Measurements from ENCODE around the gene PARP2. TPM values are rescaled to one million over a fixed set of nuclear protein-coding genes. Genes with fewer than 3 reads are reported as not detected.

PARP2 gene
- total and polyA plus RNA-seq, 2 donors (not counting 1 experiment from before 2014, with no cell fraction given) = 17.0 to 22.4 TPM

- no peak overlapping the region for H3K9ac ChIP-seq (ENCODE audit: low read length)
- POLR2A ChIA-PET = no interaction called here
- DNase-seq (no peak), ATAC-seq (ENCODE audit: low read depth) (no peak)
- peaks cover 6% of the 10 kb centered on the region for H4K20me1 ChIP-seq (ENCODE audit: control insufficient read depth, insufficient read depth, low read length, poor library complexity, severe bottlenecking)
- H3K27me3 ChIP-seq (replicated peaks in 1 of 4; ENCODE audit: control extremely low read depth in 1 of 4, control insufficient read depth in 3 of 4, insufficient read depth in 4 of 4, low read length in 3 of 4) = no peaks in the 10 kb centered on the region
- H3K79me2 ChIP-seq (ENCODE audit: control insufficient read depth, insufficient read depth, low read length) = peaks cover 5% of the 10 kb centered on the region
- H3K27me3 Mint-ChIP-seq = no peaks in the 10 kb centered on the region
- peaks cover 0 to 1% of the 10 kb centered on the region in 2 donors for H3K4me1 ChIP-seq (ENCODE audit: control insufficient read depth in 2 of 2, insufficient read depth in 2 of 2, low read length in 2 of 2)
- H3K27ac Mint-ChIP-seq = peak overlapping the region; percentile 46
- no peak overlapping the region for H2AFZ ChIP-seq (ENCODE audit: insufficient read depth, low read depth, low read length, poor library complexity, severe bottlenecking)
- intact Hi-C loops (cut with micrococcal nuclease) = no loop called here
- CTCF ChIA-PET = interaction anchor here (1.0 kb wide), 1 partner anchor 55 kb away, joined by 3 read pairs; no protein-coding TSS in a partner anchor
- H3K27ac ChIP-seq (ENCODE audit: low read length in 2 of 2) = no peak overlapping the region
- no peaks in the 10 kb centered on the region for H3K9me3 Mint-ChIP-seq (ENCODE audit: insufficient read depth)
- peaks cover 12 to 97% of the 10 kb centered on the region in 2 experiments for H3K36me3 ChIP-seq (replicated peaks in 1 of 2; ENCODE audit: control extremely low read depth in 1 of 2, control insufficient read depth in 1 of 2, extremely low read depth in 1 of 2, insufficient read depth in 2 of 2, low read length in 1 of 2)
- 93% methylated on average over 12 of the region's 12 CpGs for WGBS (ENCODE audit: insufficient coverage)
- H3K4me2 ChIP-seq (replicated peaks; ENCODE audit: low read depth, low read length, poor library complexity, severe bottlenecking) = no peak overlapping the region
- TF ChIP-seq EZH2 (IDR thresholded peaks at IDR 0.05; ENCODE audit: borderline replicate concordance, insufficient read depth, low read depth, low read length, poor library complexity, severe bottlenecking) = no peak
- TF ChIP-seq CTCF (IDR thresholded peaks at IDR 0.05) = no peak
- no peak overlapping the region for H3K4me3 Mint-ChIP-seq
- H3K4me3 ChIP-seq (ENCODE audit: control extremely low read depth in 1 of 5, extremely low read depth in 1 of 5, insufficient read depth in 1 of 5, low read depth in 2 of 5, low read length in 4 of 5) = no peak overlapping the region
- H3K9me3 ChIP-seq (ENCODE audit: control extremely low read depth in 1 of 3, control insufficient read depth in 2 of 3, insufficient read depth in 1 of 3, low read length in 2 of 3) = no peaks in the 10 kb centered on the region
- H3K4me1 Mint-ChIP-seq = peaks cover under 1% of the 10 kb centered on the region
Measured at GRCh38 chr14:20382526-20382925, 39.1 kb downstream of the PARP2 start.

GRCh38 chr14:20383032-20383431 lies 39.6 kb downstream of the PARP2 start:
- CTCF ChIA-PET = interaction anchor here (1.0 kb wide), 1 partner anchor 55 kb away, joined by 3 read pairs; no protein-coding TSS in a partner anchor
- Histone ChIP-seq H3K9ac (ENCODE audit: low read length) (no peak overlapping the region), H3K27me3 (replicated peaks in 1 of 4; ENCODE audit: control extremely low read depth in 1 of 4, control insufficient read depth in 3 of 4, insufficient read depth in 4 of 4, low read length in 3 of 4) (no peaks in the 10 kb centered on the region), H3K4me3 (ENCODE audit: control extremely low read depth in 1 of 5, extremely low read depth in 1 of 5, insufficient read depth in 1 of 5, low read depth in 2 of 5, low read length in 4 of 5) (no peak overlapping the region), H3K9me3 (ENCODE audit: control extremely low read depth in 1 of 3, control insufficient read depth in 2 of 3, insufficient read depth in 1 of 3, low read length in 2 of 3) (no peaks in the 10 kb centered on the region), H3K4me1 (ENCODE audit: control insufficient read depth in 2 of 2, insufficient read depth in 2 of 2, low read length in 2 of 2) (peaks cover 0 to 6% of the 10 kb centered on the region in 2 donors), H3K27ac (ENCODE audit: low read length in 2 of 2) (no peak overlapping the region), H2AFZ (ENCODE audit: insufficient read depth, low read depth, low read length, poor library complexity, severe bottlenecking) (no peak overlapping the region), H3K79me2 (ENCODE audit: control insufficient read depth, insufficient read depth, low read length) (peaks cover 5% of the 10 kb centered on the region), H4K20me1 (ENCODE audit: control insufficient read depth, insufficient read depth, low read length, poor library complexity, severe bottlenecking) (peaks cover 10% of the 10 kb centered on the region), H3K36me3 (replicated peaks in 1 of 2; ENCODE audit: control extremely low read depth in 1 of 2, control insufficient read depth in 1 of 2, extremely low read depth in 1 of 2, insufficient read depth in 2 of 2, low read length in 1 of 2) (peaks cover 18 to 97% of the 10 kb centered on the region in 2 experiments), H3K4me2 (replicated peaks; ENCODE audit: low read depth, low read length, poor library complexity, severe bottlenecking) (no peak overlapping the region)
- no peaks in the 10 kb centered on the region for H3K27me3 Mint-ChIP-seq
- TF ChIP-seq EZH2 (IDR thresholded peaks at IDR 0.05; ENCODE audit: borderline replicate concordance, insufficient read depth, low read depth, low read length, poor library complexity, severe bottlenecking) (no peak), CTCF (IDR thresholded peaks at IDR 0.05) (no peak)
- H3K9me3 Mint-ChIP-seq (ENCODE audit: insufficient read depth) = no peaks in the 10 kb centered on the region
- POLR2A ChIA-PET = no interaction called here
- intact Hi-C loops (cut with micrococcal nuclease) = no loop called here
- 95% methylated on average over 4 of the region's 10 CpGs for WGBS (ENCODE audit: insufficient coverage)
- H3K27ac Mint-ChIP-seq = no peak overlapping the region
- DNase-seq = no peak
- peaks cover 6% of the 10 kb centered on the region for H3K4me1 Mint-ChIP-seq
- no peak for ATAC-seq (ENCODE audit: low read depth)
- H3K4me3 Mint-ChIP-seq = no peak overlapping the region

Measured in B cell (primary cell).